OCI-LY7 (cell line): ENCODE results near the gene NAT9. TPM values are rescaled to one million over a fixed set of nuclear protein-coding genes. Genes with fewer than 3 reads are reported as not detected.
A peak's percentile ranks its signal among the peaks of the same experiment; 100 is the strongest.

Source experiments
- BruUV-seq: library from RNA; stranded (reverse); fragments of 400-500 nt; replicated peaks from 2 replicates; lab custom pipeline; 2021; lab: Mats Ljungman, UMichigan
- CTCF ChIA-PET: fragments of 300-600 bp; sonication (Branson Sonifier 250); formaldehyde crosslinking; loops from one replicate; lab custom pipeline; 2022; ENCODE audit warnings: antibody characterized with exemption; ENCODE audit not compliant: unreplicated experiment; lab: Charles Lee
- POLR2A ChIA-PET: fragments of 300-600 bp; sonication (Branson Sonifier 250); formaldehyde crosslinking; loops from one replicate; lab custom pipeline; 2022; ENCODE audit warnings: antibody characterized with exemption; lab: Charles Lee
- DNase-seq: peaks from one replicate; pipeline ENCODE4 v3.0.0-alpha.2; 2015; ENCODE audit warnings: low spot score
- H2AFZ ChIP-seq: fragments of 200-600 bp; sonication (generic), shearing (Covaris generic); 2 replicates; pipeline ENCODE4 v1.6.1; 2014; ENCODE audit warnings: mild to moderate bottlenecking, antibody characterized with exemption, low read length, moderate library complexity
- H3K27ac ChIP-seq: fragments of 200-600 bp; sonication (generic); 2 replicates; pipeline ENCODE4 v1.5.1; 2014; ENCODE audit warnings: mixed run types, low read depth, mild to moderate bottlenecking, moderate library complexity, low read length, inconsistent platforms; ENCODE audit not compliant: poor library complexity, severe bottlenecking
- H3K36me3 ChIP-seq: fragments of 200-600 bp; sonication (generic); 2 replicates; pipeline ENCODE4 v1.6.1; 2014; ENCODE audit warnings: mild to moderate bottlenecking, antibody characterized with exemption, low read length, moderate library complexity, mixed read lengths; ENCODE audit not compliant: insufficient read depth
- H3K4me1 ChIP-seq: fragments of 200-600 bp; sonication (generic); 2 replicates; pipeline ENCODE4 v1.5.1; 2014; ENCODE audit warnings: mild to moderate bottlenecking, low read length; ENCODE audit not compliant: insufficient read depth, poor library complexity, severe bottlenecking
- H3K4me2 ChIP-seq: fragments of 200-600 bp; sonication (generic); 2 replicates; pipeline ENCODE4 v1.6.1; 2014; ENCODE audit warnings: mild to moderate bottlenecking, low read length
- H3K4me3 ChIP-seq: fragments of 200-600 bp; sonication (generic); 2 replicates; pipeline ENCODE4 v1.5.1; 2014; ENCODE audit warnings: mild to moderate bottlenecking, low read depth, low read length; ENCODE audit not compliant: poor library complexity, severe bottlenecking
- H3K79me2 ChIP-seq: fragments of 200-600 bp; sonication (generic); 2 replicates; pipeline ENCODE4 v1.6.1; 2016; ENCODE audit warnings: low read depth, mild to moderate bottlenecking, low read length, moderate library complexity, mixed read lengths; ENCODE audit not compliant: insufficient read depth
- H3K9me2 ChIP-seq: fragments of 200-600 bp; sonication (generic); 2 replicates; pipeline ENCODE4 v1.6.1; 2016; ENCODE audit warnings: mild to moderate bottlenecking, low read length, mixed read lengths; ENCODE audit not compliant: insufficient read depth
- H3K9me3 ChIP-seq: fragments of 200-600 bp; sonication (generic); 2 replicates; pipeline ENCODE4 v1.6.1; 2014; ENCODE audit warnings: mild to moderate bottlenecking, mixed run types, low read length, mixed read lengths
- H4K20me1 ChIP-seq: fragments of 200-600 bp; sonication (generic); 2 replicates; pipeline ENCODE4 v1.6.1; 2014; ENCODE audit warnings: mild to moderate bottlenecking, antibody characterized with exemption, low read length, moderate library complexity, mixed read lengths; ENCODE audit not compliant: insufficient read depth
- EZH2phosphoT487 ChIP-seq: fragments of 200-600 bp; sonication (generic); IDR thresholded peaks from 2 replicates; pipeline ENCODE4 v1.6.1; 2018; ENCODE audit warnings: low read depth, borderline replicate concordance, mild to moderate bottlenecking, mixed run types, antibody characterized with exemption, low read length, moderate library complexity, mixed read lengths
- intact Hi-C: fragments of 100-400 bp; cut with micrococcal nuclease; formaldehyde crosslinking; loops from one replicate; pipeline ENCODE4 v1.10.0; 2022; ENCODE audit not compliant: unreplicated experiment
- total RNA-seq, 2 experiments: library from RNA; depleted of rRNA in 1 of 2; stranded (reverse); fragments of >200 nt in 1 of 2; shearing (Covaris generic) in 1 of 2; gene quantifications; 2 replicates each; pipeline ENCODE4 v1.2.3, GENCODE V29; 2014 to 2022
- TF ChIP-seq, protein P1 (sequence below): fragments of 200-600 bp; sonication (generic); conservative IDR thresholded peaks from 2 replicates; pipeline ENCODE4 v1.5.1; 2014; ENCODE audit warnings: mild to moderate bottlenecking, antibody characterized with exemption, low read length, moderate library complexity, mixed read lengths

Gene NAT9
- total RNA-seq, 2 experiments from 2014 or later = 77.2 to 87.9 TPM

DNA sequence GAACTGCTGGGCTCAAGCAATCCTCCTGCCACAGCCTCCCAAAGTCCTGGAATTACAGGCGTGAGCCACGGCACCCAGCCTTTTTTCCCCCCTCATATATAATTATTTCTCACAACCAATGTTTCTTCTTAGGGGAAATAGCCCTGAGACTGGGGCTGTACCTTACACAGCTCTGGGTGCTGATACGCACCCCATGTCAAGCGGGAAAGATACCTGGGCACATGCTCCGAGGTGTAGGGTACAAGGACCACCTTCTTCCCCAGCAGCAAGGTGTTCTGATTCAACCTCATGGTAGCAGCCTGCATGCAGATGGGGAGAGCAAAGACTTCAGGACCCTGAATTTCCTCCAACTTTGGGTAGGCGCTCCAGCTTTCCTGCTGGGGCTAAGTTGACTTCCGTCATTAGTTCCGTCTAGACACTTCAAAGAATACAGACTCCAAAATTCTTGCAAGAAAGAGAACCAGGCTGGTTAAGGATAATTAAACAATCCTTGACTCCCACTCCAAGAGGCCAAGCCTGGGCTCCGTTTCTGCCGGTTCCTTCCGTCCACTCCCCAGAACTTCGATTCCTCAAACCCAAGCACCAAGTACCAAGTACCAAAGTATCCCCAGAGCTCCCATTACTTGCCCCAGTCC is 619 bp downstream of the NAT9 start:
- intact Hi-C loops = loop anchor here (1.0 kb wide), 1 partner anchor 27 kb away; the partner anchor contains the start of gene NHERF1
- peaks cover 18% of the 10 kb centered on the region for H3K79me2 ChIP-seq
- H3K27ac ChIP-seq = peak overlapping the region; percentile 32
- no peaks in the 10 kb centered on the region for H3K9me2 ChIP-seq
- no peaks in the 10 kb centered on the region for H3K9me3 ChIP-seq
- ChIA-PET POLR2A (interaction anchor here (0.6 to 4.4 kb wide), 8 partner anchors 18 to 58 kb away, joined by 3 to 19 read pairs (median 4); no protein-coding TSS in a partner anchor), CTCF (interaction anchor here (1.5 to 1.8 kb wide), 2 partner anchors 26 to 30 kb away, joined by 6 to 10 read pairs; no protein-coding TSS in a partner anchor)
- peak overlapping the region; percentile 53; the same call in 1 of the 2 replicates for H2AFZ ChIP-seq
- TF ChIP-seq, protein P1, sequence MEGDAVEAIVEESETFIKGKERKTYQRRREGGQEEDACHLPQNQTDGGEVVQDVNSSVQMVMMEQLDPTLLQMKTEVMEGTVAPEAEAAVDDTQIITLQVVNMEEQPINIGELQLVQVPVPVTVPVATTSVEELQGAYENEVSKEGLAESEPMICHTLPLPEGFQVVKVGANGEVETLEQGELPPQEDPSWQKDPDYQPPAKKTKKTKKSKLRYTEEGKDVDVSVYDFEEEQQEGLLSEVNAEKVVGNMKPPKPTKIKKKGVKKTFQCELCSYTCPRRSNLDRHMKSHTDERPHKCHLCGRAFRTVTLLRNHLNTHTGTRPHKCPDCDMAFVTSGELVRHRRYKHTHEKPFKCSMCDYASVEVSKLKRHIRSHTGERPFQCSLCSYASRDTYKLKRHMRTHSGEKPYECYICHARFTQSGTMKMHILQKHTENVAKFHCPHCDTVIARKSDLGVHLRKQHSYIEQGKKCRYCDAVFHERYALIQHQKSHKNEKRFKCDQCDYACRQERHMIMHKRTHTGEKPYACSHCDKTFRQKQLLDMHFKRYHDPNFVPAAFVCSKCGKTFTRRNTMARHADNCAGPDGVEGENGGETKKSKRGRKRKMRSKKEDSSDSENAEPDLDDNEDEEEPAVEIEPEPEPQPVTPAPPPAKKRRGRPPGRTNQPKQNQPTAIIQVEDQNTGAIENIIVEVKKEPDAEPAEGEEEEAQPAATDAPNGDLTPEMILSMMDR = no peak
- TF ChIP-seq EZH2phosphoT487 = no peak
- H3K4me1 ChIP-seq = peaks cover 22% of the 10 kb centered on the region
- TSS peak; percentile 86 for BruUV-seq
- peaks cover 36% of the 10 kb centered on the region for H3K36me3 ChIP-seq
- peak overlapping the region; percentile 76 for H3K4me2 ChIP-seq
- no peak for DNase-seq
- no peaks in the 10 kb centered on the region; the same call in 1 of the 2 replicates for H4K20me1 ChIP-seq
- peak overlapping the region; percentile 75 for H3K4me3 ChIP-seq

DNA sequence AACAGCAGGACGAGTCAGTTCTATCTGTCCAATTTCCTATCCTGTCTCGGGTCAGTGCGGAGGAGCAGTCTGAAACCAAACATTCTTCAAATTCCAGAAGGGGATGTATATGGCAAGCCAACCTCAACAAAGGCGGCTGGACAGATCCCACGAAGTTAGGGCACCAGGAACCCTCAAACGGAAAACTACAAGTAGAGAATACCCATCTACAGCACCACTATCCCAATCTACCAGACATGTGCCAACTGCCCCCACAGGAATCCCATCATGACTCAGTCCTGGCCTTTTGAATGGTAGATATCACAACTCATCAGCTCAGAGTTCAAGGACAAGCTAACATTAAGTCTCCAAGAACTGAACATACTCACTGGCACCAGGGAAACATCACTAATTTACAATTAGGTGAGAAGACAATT is 2.3 kb downstream of the NAT9 start:
- intact Hi-C loops = no loop called here
- Histone ChIP-seq H3K9me2 (no peaks in the 10 kb centered on the region), H4K20me1 (no peaks in the 10 kb centered on the region), H3K36me3 (peaks cover 52% of the 10 kb centered on the region), H3K4me1 (peaks cover 11% of the 10 kb centered on the region), H3K4me3 (no peak overlapping the region), H3K79me2 (peaks cover 18% of the 10 kb centered on the region), H2AFZ (no peak overlapping the region), H3K4me2 (no peak overlapping the region), H3K27ac (no peak overlapping the region), H3K9me3 (no peaks in the 10 kb centered on the region)
- TF ChIP-seq, protein P1 = no peak
- no peak for TF ChIP-seq EZH2phosphoT487
- BruUV-seq = no TSS peak
- POLR2A ChIA-PET = interaction anchor here (0.7 to 4.4 kb wide), 7 partner anchors 10 to 450 kb away, joined by 3 to 19 read pairs (median 5); partner anchors contain the start of gene FDXR
- CTCF ChIA-PET = interaction anchor here (1.4 kb wide), 1 partner anchor 89 kb away, joined by 3 read pairs; no protein-coding TSS in a partner anchor
- DNase-seq = no peak

DNA sequence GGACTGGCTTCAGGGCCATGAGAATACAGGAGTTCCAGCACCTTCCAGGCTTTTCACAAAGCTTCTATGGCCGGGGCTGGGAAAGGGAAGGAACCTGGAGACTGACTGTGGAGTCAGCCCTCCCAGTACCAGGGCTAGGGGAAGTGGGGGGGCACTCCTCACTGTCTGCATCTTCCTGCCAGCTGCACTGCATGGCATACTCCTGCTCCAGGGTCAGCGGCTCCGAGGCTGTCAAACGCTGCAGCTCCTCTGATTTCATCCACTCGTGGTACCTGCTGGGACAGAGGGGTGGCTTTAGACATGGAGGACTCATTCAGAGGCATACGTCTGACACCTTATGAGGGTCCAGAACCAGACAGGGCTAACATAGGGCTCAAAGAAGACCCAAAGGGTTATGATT is 2.7 kb downstream of the NAT9 start:
- Histone ChIP-seq H4K20me1 (no peaks in the 10 kb centered on the region), H3K9me2 (no peaks in the 10 kb centered on the region), H2AFZ (no peak overlapping the region), H3K79me2 (peaks cover 18% of the 10 kb centered on the region), H3K27ac (no peak overlapping the region), H3K4me1 (peaks cover 11% of the 10 kb centered on the region), H3K4me2 (no peak overlapping the region), H3K36me3 (peaks cover 57% of the 10 kb centered on the region), H3K4me3 (no peak overlapping the region), H3K9me3 (no peaks in the 10 kb centered on the region)
- intact Hi-C loops = no loop called here
- BruUV-seq = no TSS peak
- DNase-seq = no peak
- ChIA-PET CTCF (interaction anchor here (1.4 kb wide), 1 partner anchor 89 kb away, joined by 3 read pairs; no protein-coding TSS in a partner anchor), POLR2A (interaction anchor here (0.9 to 4.4 kb wide), 4 partner anchors 24 to 116 kb away, joined by 3 to 19 read pairs (median 4); no protein-coding TSS in a partner anchor)
- TF ChIP-seq, protein P1 = no peak
- TF ChIP-seq EZH2phosphoT487 = no peak
